ENCODE data around the gene CCR5.

DNA sequence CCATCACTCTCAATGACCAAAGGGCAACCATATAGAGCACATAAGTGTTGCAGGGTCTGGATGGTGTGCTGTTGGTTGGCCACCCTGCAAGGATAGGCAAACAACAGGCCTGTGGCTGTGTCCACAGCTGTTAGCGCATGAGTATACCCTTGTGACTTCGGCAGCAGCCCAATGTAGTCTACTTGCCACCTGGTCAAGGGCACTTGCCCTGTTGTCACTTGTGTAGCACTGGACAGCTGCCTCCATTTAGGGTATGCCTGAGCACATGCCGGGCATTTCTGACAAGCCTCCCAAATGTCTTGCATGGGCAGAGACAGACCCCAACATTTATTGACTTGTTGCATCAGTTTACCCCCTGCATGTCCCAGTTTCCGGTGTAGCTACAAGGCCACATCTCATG lies 49.1 kb downstream of the CCR5 start:
- TF ChIP-seq, protein P1, sequence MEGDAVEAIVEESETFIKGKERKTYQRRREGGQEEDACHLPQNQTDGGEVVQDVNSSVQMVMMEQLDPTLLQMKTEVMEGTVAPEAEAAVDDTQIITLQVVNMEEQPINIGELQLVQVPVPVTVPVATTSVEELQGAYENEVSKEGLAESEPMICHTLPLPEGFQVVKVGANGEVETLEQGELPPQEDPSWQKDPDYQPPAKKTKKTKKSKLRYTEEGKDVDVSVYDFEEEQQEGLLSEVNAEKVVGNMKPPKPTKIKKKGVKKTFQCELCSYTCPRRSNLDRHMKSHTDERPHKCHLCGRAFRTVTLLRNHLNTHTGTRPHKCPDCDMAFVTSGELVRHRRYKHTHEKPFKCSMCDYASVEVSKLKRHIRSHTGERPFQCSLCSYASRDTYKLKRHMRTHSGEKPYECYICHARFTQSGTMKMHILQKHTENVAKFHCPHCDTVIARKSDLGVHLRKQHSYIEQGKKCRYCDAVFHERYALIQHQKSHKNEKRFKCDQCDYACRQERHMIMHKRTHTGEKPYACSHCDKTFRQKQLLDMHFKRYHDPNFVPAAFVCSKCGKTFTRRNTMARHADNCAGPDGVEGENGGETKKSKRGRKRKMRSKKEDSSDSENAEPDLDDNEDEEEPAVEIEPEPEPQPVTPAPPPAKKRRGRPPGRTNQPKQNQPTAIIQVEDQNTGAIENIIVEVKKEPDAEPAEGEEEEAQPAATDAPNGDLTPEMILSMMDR (IDR thresholded peaks at IDR 0.05; ENCODE audit: borderline replicate concordance, extremely low read depth, low read length, poor library complexity, severe bottlenecking) = no peak
- TF ChIP-seq EZH2 (IDR thresholded peaks at IDR 0.05; ENCODE audit: borderline replicate concordance, low read depth, low read length, severe bottlenecking) = no peak
